Upper lobe of right lung (tissue), 1 donor: Measurements from ENCODE around the gene PIGV. TPM values are rescaled to one million over a fixed set of nuclear protein-coding genes. Genes with fewer than 3 reads are reported as not detected.
"Not testable (repeated sequence)": the region's sequence is repeated elsewhere in the genome, so short reads cannot be mapped to it uniquely, and the experiment has no call there.

ENCODE experiments used
- ATAC-seq: fragments of 200-7000 bp; cut with Tn5 transposase; one replicate; pipeline ENCODE4 v1.9.1; 2020; ENCODE audit warnings: mild to moderate bottlenecking, moderate library complexity
- DNase-seq: peaks from one replicate; pipeline ENCODE4 v3.0.0-alpha.2; 2020
- H3K27ac ChIP-seq: fragments of 200-600 bp; one replicate; pipeline ENCODE4 v1.8.0; 2022
- H3K27me3 ChIP-seq: fragments of 200-600 bp; one replicate; pipeline ENCODE4 v1.8.0; 2022; ENCODE audit warnings: mild to moderate bottlenecking
- H3K36me3 ChIP-seq: fragments of 200-600 bp; one replicate; pipeline ENCODE4 v1.8.0; 2022
- H3K4me1 ChIP-seq: fragments of 200-600 bp; one replicate; pipeline ENCODE4 v1.8.0; 2022
- H3K4me3 ChIP-seq: fragments of 200-600 bp; one replicate; pipeline ENCODE4 v1.8.0; 2022; ENCODE audit warnings: mild to moderate bottlenecking
- H3K9me3 ChIP-seq: fragments of 200-600 bp; one replicate; pipeline ENCODE4 v1.8.0; 2022
- CTCF ChIP-seq: fragments of 200-600 bp; IDR thresholded peaks from one replicate; pipeline ENCODE4 v1.8.0; 2022; ENCODE audit warnings: antibody characterized with exemption
- intact Hi-C: fragments of 100-400 bp; cut with DNase I; formaldehyde crosslinking; loops from one replicate; pipeline ENCODE4 v1.11.0; 2022
- total RNA-seq: library from RNA; stranded (reverse); fragmentation: NEBNext Ultra II Directional; extraction: Animal tissue kit (Norgen Biotek cat#: 25700); gene quantifications from one replicate; pipeline ENCODE4 v1.2.1, GENCODE V29; 2021
- donor health status: DM: no; HTN: yes; CAD: no; lungs with severe emphysema.

Gene PIGV
- total RNA-seq, 1 donor from 2014 or later = 16.7 TPM

- no peak overlapping the region for H3K27ac ChIP-seq
- peaks cover 26% of the 10 kb centered on the region for H3K4me1 ChIP-seq
- no peaks in the 10 kb centered on the region for H3K27me3 ChIP-seq
- intact Hi-C loops = no loop called here
- ATAC-seq = no peak
- no peaks in the 10 kb centered on the region for H3K9me3 ChIP-seq
- no peak for DNase-seq
- H3K36me3 ChIP-seq = peaks cover 16% of the 10 kb centered on the region
- H3K4me3 ChIP-seq = no peak overlapping the region
- TF ChIP-seq CTCF = no peak
Measured at GRCh38 chr1:26797627-26798026, 9.9 kb downstream of the PIGV start.

- Histone ChIP-seq H3K9me3 (no peaks in the 10 kb centered on the region), H3K27ac (peak overlapping the region; percentile 68), H3K36me3 (peaks cover 9% of the 10 kb centered on the region), H3K27me3 (no peaks in the 10 kb centered on the region), H3K4me3 (no peak overlapping the region), H3K4me1 (peaks cover 26% of the 10 kb centered on the region)
- DNase-seq (no peak), ATAC-seq (peak; percentile 68)
- TF ChIP-seq CTCF = no peak
- intact Hi-C loops = loop anchor here (10.0 kb wide), 1 partner anchor 85 kb away; no protein-coding TSS in a partner anchor
Measured at GRCh38 chr1:26799479-26800142, 11.9 kb downstream of the PIGV start.

GRCh38 chr1:26803932-26804331, 16.2 kb downstream of the PIGV start:
- intact Hi-C loops = loop anchor here (10.0 kb wide), 1 partner anchor 81 kb away; no protein-coding TSS in a partner anchor
- not testable (repeated sequence) for H3K9me3 ChIP-seq, H3K36me3 ChIP-seq, H3K4me3 ChIP-seq, DNase-seq, ATAC-seq, H3K27me3 ChIP-seq, H3K27ac ChIP-seq
- H3K4me1 ChIP-seq = peaks cover 19% of the 10 kb centered on the region

- H3K4me1 ChIP-seq, intact Hi-C loops, DNase-seq, H3K4me3 ChIP-seq, H3K27me3 ChIP-seq, H3K9me3 ChIP-seq, H3K27ac ChIP-seq, H3K36me3 ChIP-seq: not testable (repeated sequence)
- ATAC-seq = peak; percentile 95
- TF ChIP-seq CTCF = peak; percentile 76
Measured at GRCh38 chr1:26810105-26810504, 22.4 kb downstream of the PIGV start.

GRCh38 chr1:26811057-26811456, 23.3 kb downstream of the PIGV start:
- Histone ChIP-seq H3K36me3 (no peaks in the 10 kb centered on the region), H3K4me1 (peaks cover 3% of the 10 kb centered on the region), H3K4me3 (no peak overlapping the region), H3K27me3 (no peaks in the 10 kb centered on the region), H3K27ac (no peak overlapping the region), H3K9me3 (no peaks in the 10 kb centered on the region)
- no peak for DNase-seq
- ATAC-seq = no peak
- TF ChIP-seq CTCF = no peak
- intact Hi-C loops = no loop called here

- H3K36me3 ChIP-seq = no peaks in the 10 kb centered on the region
- no peak for TF ChIP-seq CTCF
- DNase-seq (no peak), ATAC-seq (no peak)
- H3K27me3 ChIP-seq = no peaks in the 10 kb centered on the region
- intact Hi-C loops = no loop called here
- H3K4me3 ChIP-seq = no peak overlapping the region
- H3K9me3 ChIP-seq = no peaks in the 10 kb centered on the region
- no peak overlapping the region for H3K27ac ChIP-seq
- H3K4me1 ChIP-seq = peaks cover 3% of the 10 kb centered on the region
Measured at GRCh38 chr1:26811708-26812107, 24.0 kb downstream of the PIGV start.
